Cerebellar nuclear complex (tissue), 1 donor: ENCODE data around the gene MAST4.
"Not testable (repeated sequence)": the region's sequence is repeated elsewhere in the genome, so short reads cannot be mapped to it uniquely, and the experiment has no call there.

Experiments
- DNase-seq, 2 experiments: peaks; one replicate each; lab custom pipeline; 2025; lab: John Stamatoyannopoulos, UW

MAST4 gene

GRCh38 chr5:66646570-66646969 lies 50.4 kb downstream of the MAST4 start:
- no peak for DNase-seq

- no peak for DNase-seq
These were observed 51.1 kb downstream of the MAST4 start for GRCh38 chr5:66647146-66647856.

- DNase-seq, result no peak
These were observed 56.6 kb downstream of the MAST4 start for GRCh38 chr5:66652818-66653217.

- DNase-seq, result no peak
These were observed 57.1 kb downstream of the MAST4 start for GRCh38 chr5:66653325-66653724.

GRCh38 chr5:66655395-66656324 lies 59.5 kb downstream of the MAST4 start:
- DNase-seq, result no peak

- no peak for DNase-seq
These were observed 62.3 kb downstream of the MAST4 start for GRCh38 chr5:66658516-66658915.

GRCh38 chr5:66659780-66660179 lies 63.6 kb downstream of the MAST4 start:
- no peak for DNase-seq

- no peak for DNase-seq
These were observed 64.2 kb downstream of the MAST4 start for GRCh38 chr5:66660396-66660795.

- DNase-seq, result no peak
These were observed 65.0 kb downstream of the MAST4 start for GRCh38 chr5:66661149-66661548.

GRCh38 chr5:66666778-66667177 lies 70.6 kb downstream of the MAST4 start:
- DNase-seq, result no peak

GRCh38 chr5:66669086-66669861 lies 73.1 kb downstream of the MAST4 start:
- DNase-seq, result no peak

- no peak for DNase-seq
These were observed 73.6 kb downstream of the MAST4 start for GRCh38 chr5:66669862-66670195.

GRCh38 chr5:66671305-66671704 lies 75.1 kb downstream of the MAST4 start:
- no peak for DNase-seq

- no peak for DNase-seq
These were observed 78.6 kb downstream of the MAST4 start for GRCh38 chr5:66674802-66675201.

GRCh38 chr5:66675406-66675805 lies 79.2 kb downstream of the MAST4 start:
- DNase-seq, result no peak

- no peak for DNase-seq
These were observed 84.0 kb downstream of the MAST4 start for GRCh38 chr5:66680221-66680620.

- no peak for DNase-seq
These were observed 84.6 kb downstream of the MAST4 start for GRCh38 chr5:66680804-66681203.

- no peak for DNase-seq
These were observed 88.5 kb downstream of the MAST4 start for GRCh38 chr5:66684663-66685062.

GRCh38 chr5:66689522-66690220 lies 93.5 kb downstream of the MAST4 start:
- DNase-seq, result no peak

- DNase-seq, result no peak
These were observed 97.8 kb downstream of the MAST4 start for GRCh38 chr5:66694036-66694435.

GRCh38 chr5:66695840-66696239 lies 99.6 kb downstream of the MAST4 start:
- DNase-seq, result not testable (repeated sequence)
